Stimulated activated CD8-positive, alpha-beta memory T cell treated with anti-CD3 and anti-CD28 coated beads, Interleukin-15, amount 100 ng/mL, for 4 hours (primary cell): ENCODE data around the gene RBM28.
"Not testable (repeated sequence)": the region's sequence is repeated elsewhere in the genome, so short reads cannot be mapped to it uniquely, and the experiment has no call there.

Experiments
- DNase-seq, 2 donors: peaks; one replicate each; pipeline ENCODE4 v3.0.0-alpha.2; 2020; ENCODE audit warnings: low read depth in 2 of 2

RBM28 gene

DNA sequence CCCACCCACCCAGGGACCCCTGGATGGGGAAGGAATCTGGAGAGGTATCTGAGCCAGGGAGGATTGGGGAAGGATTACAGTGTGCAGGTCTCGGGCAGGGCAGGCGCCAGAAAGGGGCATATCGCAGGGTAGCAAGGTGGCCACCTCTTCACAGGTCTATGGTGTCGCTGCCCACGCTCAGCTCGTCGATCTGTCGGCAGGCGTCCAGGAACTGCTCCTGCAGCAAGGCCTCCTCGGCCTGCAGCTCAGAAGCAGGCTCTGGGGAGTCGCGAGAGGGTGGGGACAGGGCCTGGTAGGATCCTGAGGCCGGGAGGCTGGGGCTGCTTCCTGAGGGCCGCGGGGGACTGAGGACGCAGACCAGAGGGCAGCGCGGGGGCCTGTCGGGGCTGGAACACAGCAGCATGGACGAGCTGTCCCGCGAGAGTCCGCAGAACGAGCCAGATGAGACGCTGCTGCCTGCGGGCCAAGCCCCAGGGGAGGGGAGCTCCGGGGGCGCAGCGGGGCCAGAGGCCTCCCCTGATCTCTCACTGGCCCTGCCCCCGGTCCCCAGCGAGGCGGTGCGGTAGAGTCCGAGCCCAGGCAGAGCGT, 7.1 kb upstream of the RBM28 start:
- no peak for DNase-seq

DNA sequence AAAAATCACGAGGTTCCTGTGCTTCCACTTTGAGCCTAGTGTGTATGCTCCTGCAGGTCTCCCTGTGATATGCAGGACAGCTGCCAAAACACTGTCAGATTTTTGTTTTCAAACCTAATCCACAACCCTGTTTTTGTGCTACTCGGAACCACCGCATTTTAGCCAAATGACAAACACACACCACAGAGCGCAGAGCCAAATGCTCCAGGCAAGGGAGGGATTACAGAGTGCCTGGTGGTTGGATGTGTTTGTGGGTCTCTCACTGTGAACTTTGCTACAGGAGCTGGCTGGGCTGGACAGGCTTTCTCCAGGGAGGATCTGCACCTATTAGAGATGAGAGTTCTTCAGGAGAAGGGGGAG, 5.7 kb upstream of the RBM28 start:
- DNase-seq: no peak

DNA sequence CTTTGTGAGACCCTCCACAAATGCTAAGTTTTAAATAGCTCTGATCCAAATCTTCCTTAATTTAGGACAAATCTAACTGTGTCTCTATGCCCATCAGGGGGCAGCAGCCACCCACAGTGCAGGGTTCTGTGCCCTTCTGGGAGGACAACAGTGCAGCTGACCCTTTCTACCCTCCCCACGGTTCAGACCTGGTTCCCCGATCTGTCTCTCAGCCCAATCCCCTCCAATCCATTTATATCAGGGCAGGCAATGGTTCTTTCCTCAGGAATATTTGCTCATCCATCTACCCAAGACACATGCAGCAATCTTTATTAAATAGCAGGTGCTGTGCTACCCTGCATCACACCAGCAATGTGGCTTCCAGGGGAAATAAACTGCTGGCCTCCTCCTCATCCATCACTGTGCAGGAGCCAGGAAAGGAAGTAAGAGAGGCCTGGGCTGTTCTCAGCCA, 4.0 kb upstream of the RBM28 start:
- no peak for DNase-seq

DNA sequence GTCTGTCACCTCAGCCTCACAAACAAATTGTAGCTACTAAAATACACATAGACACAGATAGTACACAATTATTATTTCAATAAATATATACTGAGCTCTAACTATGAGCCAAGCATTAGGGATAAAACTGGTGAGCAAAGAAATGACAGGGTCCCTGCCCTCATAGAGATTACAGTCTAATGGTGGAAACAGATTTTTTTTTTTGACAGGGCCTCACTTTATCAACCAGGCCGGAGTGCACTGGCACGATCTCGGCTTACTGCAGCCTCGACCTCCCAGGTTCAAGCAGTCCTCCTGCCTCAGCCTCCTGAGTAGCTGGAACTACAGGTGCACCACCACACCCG, 695 bp upstream of the RBM28 start:
- DNase-seq: no peak

DNA sequence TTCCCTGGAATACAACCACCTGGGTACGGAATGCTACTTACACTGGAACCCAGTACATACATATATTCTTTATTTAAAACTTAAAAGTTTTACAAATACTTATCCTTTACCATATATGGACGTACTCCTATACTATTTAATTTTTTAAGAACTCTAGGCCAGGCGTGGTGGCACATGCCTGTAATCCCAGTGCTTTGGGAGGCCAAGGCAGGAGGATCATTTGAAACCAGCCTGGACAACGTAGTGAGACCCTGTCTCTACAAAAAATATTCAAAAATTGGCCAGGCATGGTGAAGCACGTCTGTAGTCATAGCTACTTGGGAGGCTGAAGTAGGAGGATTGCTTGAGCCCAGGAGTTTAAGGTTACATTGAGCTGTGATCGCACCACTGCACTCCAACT, 2.0 kb downstream of the RBM28 start:
- DNase-seq: no peak

DNA sequence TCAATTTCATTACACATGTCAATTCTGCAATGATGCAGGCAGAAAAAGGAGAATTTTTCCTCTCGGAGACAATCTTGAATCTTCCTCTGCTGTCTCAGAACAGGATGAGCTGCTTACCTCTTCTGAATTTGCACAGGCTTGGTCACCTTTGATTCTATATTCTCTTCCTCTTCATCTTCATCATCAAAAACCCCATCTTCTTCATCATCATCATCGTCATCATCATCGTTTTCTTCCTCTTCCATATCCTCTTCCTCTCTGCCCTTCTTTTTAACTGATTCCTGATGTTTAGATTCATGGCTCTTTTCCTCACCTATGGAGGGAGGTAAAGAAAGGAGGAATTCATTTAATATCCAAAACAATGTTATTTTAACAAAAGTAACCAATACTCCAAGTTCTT, 8.0 kb downstream of the RBM28 start:
- no peak for DNase-seq

DNA sequence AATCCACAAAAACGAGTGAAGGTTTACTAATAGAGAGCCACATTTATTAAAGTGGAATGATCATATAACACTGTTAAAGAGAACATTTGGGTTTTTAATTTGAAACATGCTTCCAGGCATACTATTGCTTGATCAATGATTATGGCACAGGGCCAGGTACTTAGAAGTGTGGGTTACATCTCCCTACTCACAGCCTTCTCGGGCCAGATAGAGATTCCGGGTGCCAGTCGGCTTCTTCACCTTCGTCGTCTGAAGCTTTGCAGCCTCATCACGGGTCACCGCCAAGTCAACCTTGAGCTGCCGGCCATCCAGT, 19.4 kb downstream of the RBM28 start:
- no peak for DNase-seq

DNA sequence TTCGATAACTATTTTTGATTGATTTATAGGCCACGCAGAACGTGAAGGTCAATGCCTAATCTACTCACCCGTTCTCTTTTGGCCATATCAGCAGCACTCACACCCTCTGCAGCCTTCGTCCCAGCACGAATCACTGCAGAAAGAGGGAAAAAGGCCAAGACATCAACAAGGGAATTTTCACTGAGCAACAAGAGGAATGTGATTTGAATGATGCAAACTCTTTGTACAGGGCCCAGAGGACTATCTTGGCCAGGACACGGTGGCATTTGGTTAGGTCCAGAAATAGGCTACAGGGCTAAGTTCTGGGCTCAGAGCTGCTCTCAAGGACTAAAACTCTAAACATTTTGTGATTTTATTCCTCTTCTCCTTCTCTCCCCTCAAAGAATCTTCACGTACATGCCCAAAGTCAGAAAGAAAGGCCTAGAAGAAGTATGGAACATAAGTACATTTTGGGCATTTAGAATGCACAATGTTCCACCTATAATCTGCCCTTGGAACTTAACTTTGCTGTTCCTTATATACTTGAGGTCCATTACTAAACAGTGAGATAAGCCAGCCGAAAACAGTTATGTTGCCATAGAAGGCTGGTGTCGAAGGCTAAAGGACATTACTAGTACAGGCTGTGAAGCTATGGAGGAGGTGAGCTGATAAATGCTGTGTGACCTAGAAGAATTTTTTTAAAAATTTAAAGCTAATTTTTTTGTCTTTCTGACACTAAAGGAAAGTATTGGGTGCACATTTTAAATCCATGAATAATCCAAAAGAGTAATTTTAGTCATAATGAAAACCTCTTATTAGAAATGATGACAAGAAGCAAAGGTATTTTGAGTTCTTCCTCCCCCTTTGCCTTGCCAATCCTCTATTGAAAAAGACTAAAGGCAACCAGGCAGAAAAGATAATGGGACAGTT, 20.0 kb downstream of the RBM28 start:
- DNase-seq: no peak

DNA sequence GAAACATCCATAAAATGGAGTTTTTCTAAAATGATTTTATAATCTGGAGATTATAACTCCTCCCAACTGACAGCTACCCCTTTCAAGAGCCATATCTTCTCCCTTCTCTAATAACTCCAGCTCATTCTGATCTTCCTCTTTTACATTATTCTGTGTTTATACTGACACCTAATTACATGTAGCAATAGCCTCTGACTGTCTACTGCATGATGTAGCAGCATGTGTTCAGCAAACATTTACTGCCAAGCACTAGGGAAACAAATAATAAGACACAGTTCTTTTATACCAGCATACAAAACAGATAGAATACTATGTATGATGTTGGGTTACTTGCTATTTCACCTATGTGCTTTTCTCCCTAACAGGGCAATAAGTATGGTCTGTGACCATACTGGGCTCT, 20.7 kb downstream of the RBM28 start:
- DNase-seq: no peak

DNA sequence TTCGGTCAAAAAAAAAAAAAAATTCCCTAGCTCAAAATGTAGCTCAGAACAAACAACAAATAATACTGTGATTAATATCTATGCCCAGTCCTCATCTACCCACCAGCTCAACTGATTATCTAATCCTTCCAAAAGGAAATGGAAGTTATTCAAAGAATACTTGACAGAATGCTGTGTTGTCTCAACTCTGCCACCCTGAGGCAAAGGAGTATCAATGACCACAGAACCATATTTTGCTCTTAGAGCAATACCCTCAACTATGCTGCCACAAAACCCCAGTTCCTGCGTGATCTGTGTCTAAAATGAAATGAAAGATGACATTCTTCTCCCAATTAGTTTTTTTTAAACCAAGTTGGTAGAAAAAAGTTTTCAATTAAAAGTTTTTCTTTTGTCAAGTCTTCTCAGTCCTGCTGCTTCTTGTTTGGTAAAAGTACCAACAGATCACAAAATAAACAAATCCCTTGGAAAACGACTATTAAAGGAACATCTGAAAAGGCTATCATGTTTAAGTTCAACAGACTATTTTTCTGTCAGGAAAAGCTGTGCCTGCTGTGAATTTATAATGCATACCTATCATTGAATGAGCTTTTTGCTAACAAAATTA, 21.6 kb downstream of the RBM28 start:
- DNase-seq: no peak

DNA sequence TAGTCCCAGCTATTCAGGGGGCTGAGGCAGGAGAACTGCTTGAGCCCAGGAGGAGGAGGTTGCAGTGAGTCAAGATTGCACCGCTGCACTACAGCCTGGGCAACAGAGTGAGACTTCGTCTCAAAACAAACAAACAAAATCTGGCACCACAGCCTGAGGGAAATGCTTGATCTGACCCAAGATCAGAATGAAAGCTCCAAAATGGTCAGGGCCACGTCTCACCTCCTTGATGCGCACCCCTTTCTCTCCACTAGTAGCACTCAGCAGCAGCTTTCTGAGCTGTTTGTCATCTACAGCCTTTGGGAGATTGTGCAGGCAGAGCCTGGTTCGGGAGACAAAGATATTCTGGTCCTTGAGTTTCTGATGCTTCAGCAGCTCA, 22.7 kb downstream of the RBM28 start:
- DNase-seq: no peak

DNA sequence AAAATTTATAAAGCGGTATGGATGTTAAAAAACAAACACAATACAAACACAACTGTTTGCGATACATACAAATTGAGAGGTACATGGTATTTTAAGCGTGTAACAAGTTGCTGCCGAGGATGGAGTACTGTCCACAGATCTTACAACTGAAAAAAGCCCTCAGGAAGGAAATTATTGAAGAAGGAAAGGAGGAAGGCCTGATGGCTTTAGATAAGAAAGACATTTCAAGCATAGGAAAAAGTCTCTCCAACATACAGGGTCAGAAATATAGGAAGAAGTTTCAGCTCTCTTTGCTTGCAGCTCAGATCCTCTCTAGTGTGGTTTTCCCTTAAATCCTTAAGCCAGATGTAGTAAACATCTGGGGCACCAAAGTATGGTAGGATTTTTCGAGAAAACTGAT, 25.0 kb downstream of the RBM28 start:
- DNase-seq: no peak

DNA sequence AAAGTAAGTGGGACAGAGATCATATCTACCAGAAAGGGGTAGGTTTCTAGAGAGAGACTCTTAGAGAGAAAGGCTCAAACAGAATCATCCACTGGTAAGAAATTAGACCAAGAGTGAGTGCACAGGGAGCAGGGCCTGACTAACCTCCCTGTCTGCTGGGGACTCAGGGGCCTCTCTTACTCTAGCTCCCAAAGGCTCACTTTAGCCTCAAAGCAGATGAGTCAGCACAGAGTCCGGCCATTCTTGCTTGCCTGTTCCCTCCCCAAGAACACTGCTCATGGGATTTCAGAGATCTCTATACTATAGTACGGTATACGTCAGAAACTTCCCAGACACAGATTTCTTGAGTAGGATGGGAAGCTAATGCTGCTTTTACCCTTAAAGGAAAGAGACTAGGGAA, 32.7 kb downstream of the RBM28 start:
- DNase-seq: no peak

DNA sequence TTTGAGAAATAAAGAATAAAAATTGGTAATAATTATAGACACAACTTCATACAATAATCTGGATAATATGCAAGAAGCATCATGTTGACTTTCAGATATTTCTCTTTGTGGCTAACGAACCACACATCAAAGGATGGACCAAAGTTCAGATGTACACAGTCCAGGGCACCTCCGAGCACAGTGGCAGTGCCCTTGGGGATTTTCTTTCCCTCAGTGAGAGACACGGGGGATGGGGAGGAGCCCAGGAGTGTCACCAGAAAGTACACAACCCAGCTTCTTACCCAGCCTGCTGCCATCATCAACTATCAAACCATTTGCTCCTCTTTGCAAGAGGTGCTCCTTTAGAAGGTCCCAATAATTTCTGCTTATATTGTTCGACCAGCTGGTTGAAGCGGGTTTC, 33.2 kb downstream of the RBM28 start:
- no peak for DNase-seq

DNA sequence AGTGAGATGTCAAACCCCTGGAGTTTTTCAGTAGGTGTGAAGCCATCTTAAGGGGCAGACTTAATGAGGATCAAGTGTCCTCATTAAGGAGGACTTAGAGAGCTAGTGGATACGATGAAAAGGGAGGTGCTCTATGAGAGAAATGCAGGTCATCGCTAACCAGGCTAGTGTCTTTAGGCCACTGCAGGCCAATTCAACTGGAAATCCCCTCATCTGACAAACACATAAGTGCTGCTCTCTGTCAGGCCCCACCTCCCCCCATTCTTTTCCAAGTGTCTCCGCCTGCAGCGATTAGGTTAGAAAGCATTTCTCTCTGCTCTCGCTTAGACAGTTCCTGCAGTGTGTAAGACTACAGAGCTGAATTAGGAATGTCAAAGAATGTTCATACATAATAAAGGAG, 33.7 kb downstream of the RBM28 start:
- DNase-seq: no peak

DNA sequence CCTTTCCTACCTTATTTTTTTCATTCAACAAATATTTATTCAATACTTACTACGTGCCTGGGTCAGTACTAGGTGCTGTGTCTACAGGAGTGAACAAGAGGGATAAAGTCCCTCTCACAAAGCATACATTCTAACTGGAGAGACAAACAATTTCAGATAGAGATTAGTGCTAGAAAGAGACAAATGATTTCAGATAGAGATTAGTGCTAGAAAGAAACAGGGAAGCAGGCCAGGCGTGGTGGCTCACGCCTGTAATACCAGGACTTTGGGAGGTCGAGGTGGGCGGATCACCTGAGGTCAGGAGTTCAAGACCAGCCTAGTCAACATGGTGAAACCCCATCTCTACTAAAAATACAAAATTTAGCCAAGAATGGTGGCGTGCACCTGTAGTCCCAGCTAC, 34.6 kb downstream of the RBM28 start:
- no peak for DNase-seq

DNA sequence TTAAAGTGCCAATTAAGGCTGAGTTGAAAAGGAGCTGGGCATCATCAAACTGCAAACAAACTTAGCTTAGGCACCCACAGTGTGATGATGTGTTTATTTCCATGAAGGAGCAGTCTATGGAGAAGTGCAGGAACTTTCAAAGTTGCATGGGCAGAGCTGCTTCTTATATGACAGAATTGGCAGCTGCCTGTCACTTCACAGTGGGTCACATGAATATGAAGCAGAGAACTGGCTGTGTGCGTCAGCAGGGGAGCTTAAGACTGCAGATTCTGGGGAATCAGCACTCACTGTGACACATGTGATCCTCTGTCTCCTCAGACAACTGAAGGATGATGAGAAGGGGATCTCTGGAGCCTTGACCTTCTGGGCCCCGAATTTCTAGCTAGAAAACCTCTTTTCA, 36.6 kb downstream of the RBM28 start:
- no peak for DNase-seq

DNA sequence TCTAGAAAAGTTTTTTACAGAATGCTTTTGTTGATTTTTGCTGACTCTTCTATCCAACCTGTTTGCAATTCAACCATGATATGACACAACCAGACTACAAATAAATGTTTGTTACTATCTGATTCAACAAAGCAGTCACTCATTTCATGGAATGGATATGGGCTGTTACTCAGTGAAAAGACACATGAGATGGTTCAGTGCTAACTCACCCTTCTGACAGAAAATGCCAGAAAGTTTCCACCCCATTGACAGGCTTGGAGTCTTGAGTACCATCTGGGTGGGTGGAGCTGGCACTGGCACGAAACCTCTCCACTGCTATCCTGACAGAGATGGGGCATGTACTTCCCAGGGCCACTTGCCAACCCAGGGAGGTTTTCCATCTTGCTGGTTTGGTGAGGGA, 39.5 kb downstream of the RBM28 start:
- DNase-seq: no peak

DNA sequence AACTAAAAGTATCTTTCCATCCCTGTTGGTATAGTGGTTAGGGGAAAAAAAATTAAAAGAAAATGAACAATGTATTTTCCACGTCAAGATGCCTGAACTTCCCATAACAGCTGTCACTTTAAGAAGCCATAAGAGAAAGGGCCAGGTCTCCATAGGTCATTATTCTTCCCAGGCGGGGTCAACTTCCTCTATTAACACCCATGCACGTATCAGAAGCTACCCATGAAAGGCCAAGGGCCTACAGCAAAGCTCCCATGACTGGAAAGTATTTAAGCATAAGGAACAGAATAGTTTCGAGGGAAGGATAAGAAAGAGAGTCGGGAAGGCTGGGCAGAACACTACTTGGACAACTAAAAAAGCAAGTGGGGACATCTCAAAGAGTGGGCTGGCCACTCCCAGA, 40.1 kb downstream of the RBM28 start:
- DNase-seq: no peak

DNA sequence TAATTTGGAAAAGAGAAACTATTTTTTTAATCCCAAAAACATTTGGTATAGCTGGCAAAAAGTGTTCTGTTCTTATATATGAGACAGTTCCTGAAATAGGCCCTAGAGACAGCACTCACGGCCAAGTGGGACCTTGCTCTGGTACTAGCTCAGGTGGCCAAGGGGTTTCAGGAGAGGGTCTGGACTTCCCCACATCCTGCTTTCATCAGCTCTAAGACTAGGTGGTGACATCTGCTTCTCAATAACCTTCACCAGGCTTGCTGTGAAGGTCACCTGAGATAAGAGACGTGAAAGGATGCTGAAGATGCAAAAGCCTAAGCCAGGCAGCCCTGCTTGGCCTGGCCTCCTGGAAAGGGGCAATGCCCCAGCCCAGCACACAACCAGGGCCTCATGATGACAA, 40.6 kb downstream of the RBM28 start:
- DNase-seq: no peak

DNA sequence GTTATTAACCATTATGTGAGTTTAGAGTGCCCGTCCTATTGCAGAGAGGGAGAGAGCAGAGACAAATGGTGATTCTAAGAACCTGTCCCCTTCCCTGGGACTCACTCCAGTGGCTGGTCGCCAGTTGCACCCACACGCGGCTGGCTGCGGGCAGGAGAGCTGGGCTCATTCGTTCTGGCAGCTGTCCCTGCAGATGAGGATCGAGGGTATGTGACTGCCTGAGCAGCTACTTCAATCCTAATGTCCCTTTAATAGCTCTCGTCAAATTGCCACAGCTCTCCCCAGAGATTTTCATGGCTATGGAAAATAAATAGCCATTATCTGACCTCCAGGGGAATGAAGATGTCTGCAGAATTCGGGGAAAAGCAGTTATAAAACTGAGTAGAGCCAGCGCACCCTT, 41.6 kb downstream of the RBM28 start:
- no peak for DNase-seq

DNA sequence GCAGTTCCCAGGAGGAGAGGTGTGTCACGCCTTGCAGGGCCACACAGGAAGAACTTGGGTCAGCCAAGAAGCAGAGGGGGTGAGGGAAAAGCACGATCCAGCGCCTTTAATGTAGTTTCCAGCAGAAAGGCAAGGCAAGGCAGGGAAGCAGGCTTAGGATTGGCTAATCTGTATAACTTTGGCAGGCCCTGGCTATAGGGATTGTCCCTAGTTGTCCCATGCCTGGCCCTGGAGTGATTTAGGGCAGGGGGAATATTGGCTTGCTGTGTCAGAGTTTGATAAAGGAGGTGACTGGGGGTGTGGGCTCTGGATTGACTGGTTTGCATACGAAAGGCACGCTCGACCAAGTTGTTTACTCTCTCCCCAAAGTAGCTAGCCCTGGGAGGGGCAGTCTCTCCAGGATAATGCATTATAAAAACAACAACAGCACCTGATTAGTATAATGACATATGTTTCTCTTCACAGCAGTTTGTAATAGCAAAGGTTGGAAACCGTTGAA, 44.5 kb downstream of the RBM28 start:
- DNase-seq: no peak

DNA sequence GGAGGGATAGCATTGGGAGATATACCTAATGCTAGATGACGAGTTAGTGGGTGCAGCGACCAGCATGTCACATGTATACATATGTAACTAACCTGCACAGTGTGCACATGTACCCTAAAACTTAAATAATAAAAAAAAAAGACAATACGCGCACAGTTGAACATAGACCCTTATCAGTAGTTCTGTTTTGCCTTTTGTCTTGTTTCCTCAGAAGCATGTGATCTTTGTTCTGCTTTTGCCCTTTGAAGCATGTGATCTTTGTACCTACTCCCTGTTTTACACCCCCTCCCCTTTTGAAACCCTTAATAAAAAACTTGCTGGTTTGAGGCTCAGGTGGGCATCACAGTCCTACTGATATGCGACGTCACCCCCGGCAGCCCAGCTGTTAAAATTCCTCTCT, 45.7 kb downstream of the RBM28 start:
- not testable (repeated sequence) for DNase-seq
